Gastrocnemius medialis (tissue), 4 donors: ENCODE results near the gene PLB1.

Experiments
- CTCF ChIP-seq, 5 experiments: fragments of 450-650 bp in 3 of 5; fragments of 200-600 bp in 2 of 5; sonication (generic) in 2 of 5; IDR thresholded peaks in 4 of 5; conservative IDR thresholded peaks in 1 of 5; 1 replicate in 4 of 5; 2 replicates in 1 of 5; pipeline ENCODE4 v1.5.1; 2016 to 2019; ENCODE audit warnings: antibody characterized with exemption in 5 of 5, mild to moderate bottlenecking in 3 of 5, moderate library complexity in 3 of 5
- POLR2A ChIP-seq, 2 donors: fragments of 450-650 bp; IDR thresholded peaks; one replicate each; pipeline ENCODE4 v1.6.1; 2017; ENCODE audit warnings: antibody characterized with exemption in 2 of 2, mild to moderate bottlenecking in 2 of 2, moderate library complexity in 2 of 2

GRCh38 chr2:28618221-28619141 lies 122.6 kb downstream of the PLB1 start:
- TF ChIP-seq CTCF (IDR thresholded peaks at IDR 0.05 in 4 of 5, conservative IDR thresholded peaks at IDR 0.05 in 1 of 5), result no peak
- no peak for TF ChIP-seq POLR2A (IDR thresholded peaks at IDR 0.05)
